H1 (cell line): Measurements from ENCODE around the gene GPT2. TPM values are rescaled to one million over a fixed set of nuclear protein-coding genes. Genes with fewer than 3 reads are reported as not detected.

Source experiments
- CTCF ChIA-PET: fragments of 300-600 bp; sonication (Branson Sonifier 250); formaldehyde crosslinking; loops from one replicate; lab custom pipeline; 2021; ENCODE audit not compliant: partially characterized antibody; lab: Charles Lee
- POLR2A ChIA-PET: fragments of 300-600 bp; sonication (Branson Sonifier 250); formaldehyde crosslinking; loops from one replicate; lab custom pipeline; 2021; ENCODE audit warnings: inconsistent platforms; ENCODE audit not compliant: partially characterized antibody; lab: Charles Lee
- DNase-seq, 2 experiments: peaks; one replicate each; pipeline versions ENCODE4 v3.0.0 to v3.0.0-alpha.2; 2010 to 2022; ENCODE audit warnings: low spot score in 2 of 2, low read depth in 1 of 2, mixed read lengths in 1 of 2
- FAIRE-seq: peaks from 2 replicates; lab custom pipeline; 2011; peaks lifted over from hg19 to GRCh38; lab: Jason Lieb, UNC
- H2AFZ ChIP-seq: 2 replicates; pipeline ENCODE4 v1.8.1; 2012; ENCODE audit warnings: low read length, inconsistent platforms
- H2AK5ac ChIP-seq: 2 replicates; pipeline ENCODE4 v1.6.1; 2013; ENCODE audit warnings: low read depth, low read length
- H2BK120ac ChIP-seq: replicated peaks from 2 replicates; pipeline ENCODE3; 2013; ENCODE audit warnings: low read depth, low read length, inconsistent platforms
- H2BK12ac ChIP-seq: 2 replicates; pipeline ENCODE4 v1.6.1; 2013; ENCODE audit warnings: low read depth, low read length
- H2BK15ac ChIP-seq: 2 replicates; pipeline ENCODE4 v1.6.1; 2013; ENCODE audit warnings: low read length
- H2BK20ac ChIP-seq: 2 replicates; pipeline ENCODE4 v1.6.1; 2013; ENCODE audit warnings: low read length
- H2BK5ac ChIP-seq: 2 replicates; pipeline ENCODE4 v1.6.1; 2013; ENCODE audit warnings: low read depth, low read length
- H3K14ac ChIP-seq: 2 replicates; pipeline ENCODE4 v1.6.1; 2013; ENCODE audit warnings: inconsistent platforms; ENCODE audit not compliant: insufficient read length
- H3K18ac ChIP-seq: 2 replicates; pipeline ENCODE4 v1.6.1; 2013; ENCODE audit warnings: low read length; ENCODE audit errors: extremely low read depth
- H3K23ac ChIP-seq: 2 replicates; pipeline ENCODE4 v1.6.1; 2013; ENCODE audit warnings: inconsistent platforms; ENCODE audit not compliant: insufficient read length
- H3K23me2 ChIP-seq: 2 replicates; pipeline ENCODE4 v1.6.1; 2013; ENCODE audit warnings: low read depth, low read length
- H3K27ac ChIP-seq: 2 replicates; pipeline ENCODE4 v1.6.1; 2011; ENCODE audit warnings: low read depth, low read length, inconsistent platforms
- H3K27me3 ChIP-seq, 4 experiments: replicated peaks in 1 of 4; 1 replicate in 1 of 4; 2 replicates in 3 of 4; pipeline versions ENCODE4 v1.6.1 to v1.8.1; 2011 to 2013; ENCODE audit warnings: low read length in 3 of 4, mild to moderate bottlenecking in 3 of 4, inconsistent platforms in 2 of 4, mixed read lengths in 2 of 4, moderate library complexity in 1 of 4; ENCODE audit not compliant: control insufficient read depth in 3 of 4, insufficient read depth in 3 of 4; ENCODE audit errors: extremely low read depth in 1 of 4
- H3K36me3 ChIP-seq, 4 experiments: 2 replicates each; pipeline versions ENCODE4 v1.6.1 to v1.8.1; 2011 to 2013; ENCODE audit warnings: mild to moderate bottlenecking in 4 of 4, low read length in 3 of 4, moderate library complexity in 2 of 4, control low read depth in 1 of 4, inconsistent platforms in 1 of 4; ENCODE audit not compliant: insufficient read depth in 4 of 4, control insufficient read depth in 2 of 4
- H3K4ac ChIP-seq: replicated peaks from 2 replicates; pipeline ENCODE3; 2013; ENCODE audit warnings: low read length, low read depth, mixed read lengths, inconsistent platforms; ENCODE audit not compliant: insufficient read length
- H3K4me1 ChIP-seq, 4 experiments: replicated peaks in 1 of 4; 1 replicate in 1 of 4; 2 replicates in 3 of 4; pipeline versions ENCODE4 v1.6.1 to v1.8.1; 2011 to 2013; ENCODE audit warnings: low read length in 3 of 4, inconsistent platforms in 2 of 4, mixed read lengths in 1 of 4; ENCODE audit not compliant: insufficient read depth in 4 of 4, control insufficient read depth in 3 of 4
- H3K4me2 ChIP-seq, 2 experiments: 2 replicates each; pipeline versions ENCODE4 v1.6.1 to v1.8.1; 2011 to 2013; ENCODE audit warnings: low read depth in 2 of 2, low read length in 2 of 2, control low read depth in 1 of 2, inconsistent platforms in 1 of 2, mild to moderate bottlenecking in 1 of 2; ENCODE audit not compliant: insufficient read depth in 1 of 2
- H3K4me3 ChIP-seq, 4 experiments: fragments of 200-600, 300-600 bp in 1 of 4; sonication (generic), shearing (Covaris generic), sonication (Bioruptor Twin) in 1 of 4; 2 replicates each; pipeline versions ENCODE4 v1.5.1 to v1.8.1; 2011 to 2016; ENCODE audit warnings: low read length in 4 of 4, low read depth in 3 of 4, control low read depth in 2 of 4, inconsistent platforms in 2 of 4, mild to moderate bottlenecking in 2 of 4, mixed read lengths in 1 of 4, moderate library complexity in 1 of 4; ENCODE audit not compliant: insufficient read depth in 2 of 4; ENCODE audit errors: extremely low read depth in 1 of 4
- H3K56ac ChIP-seq: replicated peaks from 2 replicates; pipeline ENCODE3; 2013; ENCODE audit warnings: low read depth, mild to moderate bottlenecking, mixed read lengths, low read length, inconsistent platforms; ENCODE audit not compliant: insufficient read length
- H3K79me1 ChIP-seq: 2 replicates; pipeline ENCODE4 v1.6.1; 2013; ENCODE audit warnings: low read depth, low read length, control low read depth
- H3K79me2 ChIP-seq, 2 experiments: 2 replicates each; pipeline versions ENCODE4 v1.6.1 to v1.8.1; 2012 to 2013; ENCODE audit warnings: low read length in 2 of 2, mild to moderate bottlenecking in 2 of 2, inconsistent platforms in 1 of 2; ENCODE audit not compliant: insufficient read depth in 2 of 2, control insufficient read depth in 1 of 2
- H3K9ac ChIP-seq, 4 experiments: replicated peaks in 1 of 4; 1 replicate in 1 of 4; 2 replicates in 3 of 4; pipeline versions ENCODE4 v1.6.1 to v1.8.1; 2011 to 2013; ENCODE audit warnings: low read depth in 3 of 4, low read length in 3 of 4, control low read depth in 2 of 4, mild to moderate bottlenecking in 2 of 4, moderate library complexity in 2 of 4, inconsistent platforms in 1 of 4; ENCODE audit errors: extremely low read depth in 1 of 4
- H3K9me3 ChIP-seq, 2 experiments: 2 replicates each; pipeline versions ENCODE4 v1.6.1 to v1.8.1; 2012 to 2013; ENCODE audit warnings: mild to moderate bottlenecking in 2 of 2, moderate library complexity in 2 of 2, control low read depth in 1 of 2, inconsistent platforms in 1 of 2, low read depth in 1 of 2, low read length in 1 of 2, mixed read lengths in 1 of 2; ENCODE audit not compliant: insufficient read depth in 2 of 2
- H4K20me1 ChIP-seq, 2 experiments: replicated peaks in 1 of 2; 2 replicates each; pipeline versions ENCODE3 to v1.8.1; 2011 to 2013; ENCODE audit warnings: inconsistent platforms in 2 of 2, low read length in 2 of 2, mild to moderate bottlenecking in 1 of 2; ENCODE audit not compliant: insufficient read depth in 2 of 2, control insufficient read depth in 1 of 2
- H4K5ac ChIP-seq: 2 replicates; pipeline ENCODE4 v1.6.1; 2013; ENCODE audit warnings: low read length, low read depth, mixed read lengths, inconsistent platforms; ENCODE audit not compliant: insufficient read length
- H4K8ac ChIP-seq: 2 replicates; pipeline ENCODE4 v1.8.0; 2013; ENCODE audit warnings: mild to moderate bottlenecking, moderate library complexity, low read length, inconsistent platforms; ENCODE audit not compliant: insufficient read depth; ENCODE audit errors: extremely low read depth
- H4K91ac ChIP-seq: replicated peaks from 2 replicates; pipeline ENCODE3; 2013; ENCODE audit warnings: low read length, mixed read lengths, inconsistent platforms; ENCODE audit not compliant: insufficient read length
- ATF2 ChIP-seq: IDR thresholded peaks from 2 replicates; pipeline ENCODE4 v1.6.1; 2012; ENCODE audit warnings: low read length, inconsistent platforms
- CREB1 ChIP-seq: IDR thresholded peaks from 2 replicates; pipeline ENCODE4 v1.6.1; 2012; ENCODE audit warnings: inconsistent platforms
- GTF2F1 ChIP-seq: IDR thresholded peaks from 2 replicates; pipeline ENCODE4 v1.6.1; 2012; ENCODE audit warnings: low read depth, low read length, improper control_type of control experiment, borderline replicate concordance
- JUN ChIP-seq: IDR thresholded peaks from 2 replicates; pipeline ENCODE4 v1.6.1; 2011; ENCODE audit warnings: low read depth, mild to moderate bottlenecking, improper control_type of control experiment, low read length
- KDM1A ChIP-seq: fragments of 200-600, 300-600 bp; sonication (generic); IDR thresholded peaks from 2 replicates; pipeline ENCODE4 v1.7.1; 2016; ENCODE audit warnings: mild to moderate bottlenecking, low read length, borderline replicate concordance
- PHF8 ChIP-seq: fragments of 200-600 bp; sonication (generic); conservative IDR thresholded peaks from 2 replicates; pipeline ENCODE4 v1.7.1; 2012; ENCODE audit warnings: low read depth, mild to moderate bottlenecking, inconsistent platforms, low read length, moderate library complexity
- SIX5 ChIP-seq: IDR thresholded peaks from 2 replicates; pipeline ENCODE4 v1.6.1; 2011; ENCODE audit warnings: mild to moderate bottlenecking, low read depth, low read length
- SUZ12 ChIP-seq: fragments of 200-600 bp; sonication (generic); IDR thresholded peaks from 2 replicates; pipeline ENCODE4 v1.6.1; 2012; ENCODE audit warnings: mild to moderate bottlenecking, inconsistent platforms, low read length, moderate library complexity, mixed read lengths
- WGBS, 2 experiments: shearing (Covaris generic) in 1 of 2; methylation state at CpG; one replicate each; pipeline versions ENCODE4 v1.1.6 to v1.1.7; 2013 to 2015; ENCODE audit warnings: low lambda C conversion rate in 2 of 2, mixed read lengths in 2 of 2, inconsistent platforms in 1 of 2, low coverage in 1 of 2, missing lambda C conversion rate in 1 of 2; ENCODE audit not compliant: insufficient replicate concordance in 2 of 2, insufficient coverage in 1 of 2, insufficient read length in 1 of 2; ENCODE audit errors: extremely low coverage in 1 of 2, missing lambda C conversion rate in 1 of 2; 5-methylcytosine and 5-hydroxymethylcytosine counted together
- polyA plus RNA-seq, 7 experiments: library from polyadenylated mRNA; depleted of rRNA in 3 of 7; stranded (reverse) in 5 of 7; unstranded in 2 of 7; fragments of >200 nt in 5 of 7; fragments of 200-250 nt in 2 of 7; gene quantifications; 1 replicate in 5 of 7; 2 replicates in 1 of 7; 4 replicates in 1 of 7; pipeline versions ENCODE4 v1.2.1 to v1.2.3, GENCODE V29; 2011 to 2013; ENCODE audit warnings: missing spikeins in 2 of 7, mixed read lengths in 2 of 7
- total RNA-seq: library from RNA; stranded (reverse); fragmentation: NEBNext Ultra II Directional; extraction: Animal tissue kit (Norgen Biotek cat#: 25700); gene quantifications from 2 replicates; pipeline ENCODE4 v1.2.1, GENCODE V29; 2021

Gene GPT2
- total and polyA plus RNA-seq, 2 of the 8 experiments (the other 6 are each of a cell fraction or from before 2014, with no cell fraction given): 71.6 to 94.1 TPM

- ChIA-PET POLR2A (interaction anchor here (1.2 to 4.6 kb wide), 5 partner anchors 8 to 21 kb away, joined by 3 to 19 read pairs (median 9); partner anchors contain the start of gene GPT2), CTCF (interaction anchor here (0.6 to 3.2 kb wide), 4 partner anchors 15 to 35 kb away, joined by 3 to 17 read pairs (median 7); no protein-coding TSS in a partner anchor)
- FAIRE-seq (no peak), DNase-seq (no peak)
- H2AFZ ChIP-seq: no peak overlapping the region
- no peaks in the 10 kb centered on the region for H3K23me2 ChIP-seq
- H2BK20ac ChIP-seq: no peak overlapping the region
- no peak overlapping the region for H2AK5ac ChIP-seq
- no peaks in the 10 kb centered on the region for H3K4me1 ChIP-seq
- no peak overlapping the region for H3K18ac ChIP-seq
- no peak overlapping the region for H2BK15ac ChIP-seq
- H3K4me3 ChIP-seq: no peak overlapping the region
- TF ChIP-seq SUZ12: no peak
- no peak for TF ChIP-seq KDM1A
- TF ChIP-seq JUN: no peak
- no peak for TF ChIP-seq CREB1
- no peak for TF ChIP-seq GTF2F1
- no peak for TF ChIP-seq PHF8
- no peak for TF ChIP-seq SIX5
- TF ChIP-seq ATF2: no peak
- H3K36me3 ChIP-seq: no peaks in the 10 kb centered on the region
- H3K23ac ChIP-seq: no peak overlapping the region
- no peaks in the 10 kb centered on the region for H3K9me3 ChIP-seq
- H3K4me2 ChIP-seq: no peak overlapping the region
- no peak overlapping the region for H3K14ac ChIP-seq
- no peak overlapping the region for H4K8ac ChIP-seq
- H2BK120ac ChIP-seq: no peak overlapping the region
- no peak overlapping the region for H4K5ac ChIP-seq
- no peak overlapping the region for H3K9ac ChIP-seq
- no peaks in the 10 kb centered on the region for H3K27me3 ChIP-seq
- H2BK5ac ChIP-seq: no peak overlapping the region
- 92% methylated on average over 3 of the region's 3 CpGs; no CpG with 5 or more reads in 1 of the 2 experiments for WGBS, 2 experiments
- no peaks in the 10 kb centered on the region for H3K79me2 ChIP-seq
- H3K27ac ChIP-seq: no peak overlapping the region
- H4K20me1 ChIP-seq: no peaks in the 10 kb centered on the region
- H3K4ac ChIP-seq: no peak overlapping the region
- H3K79me1 ChIP-seq: no peaks in the 10 kb centered on the region
- H3K56ac ChIP-seq: no peak overlapping the region
- no peak overlapping the region for H2BK12ac ChIP-seq
- H4K91ac ChIP-seq: no peak overlapping the region
Measured at GRCh38 chr16:46873201-46873600, 11.0 kb upstream of the GPT2 start.
